DND-41 (cell line): ENCODE data around the gene FAM219A.

Source experiments
- EZH2 ChIP-seq: IDR thresholded peaks from 3 replicates; pipeline ENCODE4 v1.6.1; 2012; ENCODE audit warnings: borderline replicate concordance, low read depth, mild to moderate bottlenecking, moderate library complexity, low read length, inconsistent platforms; ENCODE audit not compliant: severe bottlenecking
- TF ChIP-seq, protein P1 (sequence below): IDR thresholded peaks from 2 replicates; pipeline ENCODE4 v1.5.1; 2012; ENCODE audit warnings: borderline replicate concordance, low read length, moderate library complexity, mild to moderate bottlenecking; ENCODE audit not compliant: poor library complexity, severe bottlenecking; ENCODE audit errors: extremely low read depth

DNA sequence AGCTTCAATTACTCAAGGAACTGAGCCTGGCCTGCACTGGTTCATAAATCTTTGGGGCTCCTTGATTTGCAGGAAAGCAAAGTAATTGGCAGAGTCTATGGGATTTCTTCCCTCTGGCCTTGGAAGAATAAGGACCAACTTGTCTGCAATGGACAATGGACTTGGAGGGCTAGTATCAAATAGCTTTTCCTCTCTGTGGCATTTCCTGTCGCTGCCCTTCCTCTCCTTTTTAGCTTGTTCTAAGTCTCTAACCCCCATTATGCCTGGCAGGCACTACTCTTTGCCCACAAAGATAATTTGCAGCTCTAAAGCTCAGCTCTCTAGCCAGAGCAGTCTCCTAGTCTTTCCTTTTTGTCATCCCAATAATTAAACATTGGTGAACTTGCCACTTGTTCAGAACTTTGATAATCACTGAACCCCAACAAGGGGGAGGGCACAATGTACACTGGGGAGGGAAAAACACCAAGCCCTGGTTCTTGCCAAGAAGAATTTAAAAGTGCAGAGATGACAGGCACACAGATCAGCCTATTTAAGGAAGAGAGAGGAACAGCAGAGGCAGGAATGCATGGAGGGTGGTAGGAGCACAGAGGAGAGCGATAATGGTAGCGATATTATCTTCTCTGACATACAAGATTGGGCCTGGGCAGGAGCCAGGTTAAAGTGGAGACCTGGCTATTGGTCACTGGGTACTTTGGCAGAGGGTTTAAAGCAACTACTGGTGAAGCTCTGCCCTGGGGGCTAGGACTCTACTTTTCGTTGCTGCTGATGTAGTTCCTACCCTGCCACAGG lies 38.5 kb downstream of the FAM219A start:
- TF ChIP-seq, protein P1, sequence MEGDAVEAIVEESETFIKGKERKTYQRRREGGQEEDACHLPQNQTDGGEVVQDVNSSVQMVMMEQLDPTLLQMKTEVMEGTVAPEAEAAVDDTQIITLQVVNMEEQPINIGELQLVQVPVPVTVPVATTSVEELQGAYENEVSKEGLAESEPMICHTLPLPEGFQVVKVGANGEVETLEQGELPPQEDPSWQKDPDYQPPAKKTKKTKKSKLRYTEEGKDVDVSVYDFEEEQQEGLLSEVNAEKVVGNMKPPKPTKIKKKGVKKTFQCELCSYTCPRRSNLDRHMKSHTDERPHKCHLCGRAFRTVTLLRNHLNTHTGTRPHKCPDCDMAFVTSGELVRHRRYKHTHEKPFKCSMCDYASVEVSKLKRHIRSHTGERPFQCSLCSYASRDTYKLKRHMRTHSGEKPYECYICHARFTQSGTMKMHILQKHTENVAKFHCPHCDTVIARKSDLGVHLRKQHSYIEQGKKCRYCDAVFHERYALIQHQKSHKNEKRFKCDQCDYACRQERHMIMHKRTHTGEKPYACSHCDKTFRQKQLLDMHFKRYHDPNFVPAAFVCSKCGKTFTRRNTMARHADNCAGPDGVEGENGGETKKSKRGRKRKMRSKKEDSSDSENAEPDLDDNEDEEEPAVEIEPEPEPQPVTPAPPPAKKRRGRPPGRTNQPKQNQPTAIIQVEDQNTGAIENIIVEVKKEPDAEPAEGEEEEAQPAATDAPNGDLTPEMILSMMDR, result no peak
- TF ChIP-seq EZH2, result no peak
